ENCODE data around the gene HBE1.

GRCh38 chr11:5293028-5293427, 23.3 kb upstream of the HBE1 start:
- no peak for TF ChIP-seq CTCF (IDR thresholded peaks at IDR 0.05; ENCODE audit: insufficient read depth, low read depth, low read length)
- no peak for TF ChIP-seq EZH2 (IDR thresholded peaks at IDR 0.05; ENCODE audit: insufficient read depth, low read length)
